Measurements from ENCODE around the gene MBL2.

DNA sequence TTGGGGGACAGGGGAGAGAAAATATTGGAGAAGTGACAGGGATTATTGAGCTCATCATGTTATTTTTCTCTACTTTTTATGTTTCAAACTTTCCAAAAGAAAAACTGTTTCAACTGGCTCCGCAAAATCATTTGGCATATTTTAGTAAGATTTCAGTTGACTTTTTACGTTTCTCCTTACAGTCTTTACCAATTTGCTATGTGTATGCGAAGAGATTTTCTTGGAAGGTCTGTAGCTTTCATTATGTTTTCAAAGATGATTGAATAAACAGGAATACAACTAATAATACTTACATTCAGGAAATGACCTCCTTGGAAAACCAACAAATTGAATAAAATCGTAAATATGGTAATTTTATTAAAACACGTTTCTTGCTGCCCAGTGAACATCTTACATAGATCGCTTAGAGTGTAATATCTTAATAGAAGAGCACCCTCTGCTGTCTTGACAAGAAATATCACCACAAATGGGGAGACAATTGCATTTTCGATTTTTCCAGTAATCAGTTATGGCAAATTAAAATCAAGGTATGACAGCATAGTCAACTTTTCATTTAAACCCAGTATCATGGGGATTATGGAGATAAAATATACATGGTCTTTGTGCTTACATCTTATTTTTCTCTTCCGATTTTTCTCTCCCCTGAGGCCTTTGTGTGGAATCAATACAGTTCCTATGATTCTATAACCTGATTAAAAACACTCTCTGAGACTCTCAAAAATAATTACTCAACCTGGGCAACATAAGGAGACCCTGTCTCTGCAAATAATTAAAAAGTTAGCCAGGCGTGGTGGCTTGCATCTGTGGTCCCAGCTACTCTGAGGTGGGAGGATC is 43.1 kb downstream of the MBL2 start:
- TF ChIP-seq, protein P1, sequence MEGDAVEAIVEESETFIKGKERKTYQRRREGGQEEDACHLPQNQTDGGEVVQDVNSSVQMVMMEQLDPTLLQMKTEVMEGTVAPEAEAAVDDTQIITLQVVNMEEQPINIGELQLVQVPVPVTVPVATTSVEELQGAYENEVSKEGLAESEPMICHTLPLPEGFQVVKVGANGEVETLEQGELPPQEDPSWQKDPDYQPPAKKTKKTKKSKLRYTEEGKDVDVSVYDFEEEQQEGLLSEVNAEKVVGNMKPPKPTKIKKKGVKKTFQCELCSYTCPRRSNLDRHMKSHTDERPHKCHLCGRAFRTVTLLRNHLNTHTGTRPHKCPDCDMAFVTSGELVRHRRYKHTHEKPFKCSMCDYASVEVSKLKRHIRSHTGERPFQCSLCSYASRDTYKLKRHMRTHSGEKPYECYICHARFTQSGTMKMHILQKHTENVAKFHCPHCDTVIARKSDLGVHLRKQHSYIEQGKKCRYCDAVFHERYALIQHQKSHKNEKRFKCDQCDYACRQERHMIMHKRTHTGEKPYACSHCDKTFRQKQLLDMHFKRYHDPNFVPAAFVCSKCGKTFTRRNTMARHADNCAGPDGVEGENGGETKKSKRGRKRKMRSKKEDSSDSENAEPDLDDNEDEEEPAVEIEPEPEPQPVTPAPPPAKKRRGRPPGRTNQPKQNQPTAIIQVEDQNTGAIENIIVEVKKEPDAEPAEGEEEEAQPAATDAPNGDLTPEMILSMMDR (optimal IDR thresholded peaks at IDR 0.05 in 1 of 3, IDR thresholded peaks at IDR 0.05 in 1 of 3, conservative IDR thresholded peaks at IDR 0.05 in 1 of 3; ENCODE audit: extremely low read depth in 1 of 3, insufficient read depth in 2 of 3, low read length in 3 of 3) = peak in 2 of 3 experiments; percentile 35 to 48
- TF ChIP-seq EZH2 (IDR thresholded peaks at IDR 0.05; ENCODE audit: low read length) = no peak
